ENCODE measurements around the gene FUT3. TPM values are rescaled to one million over a fixed set of nuclear protein-coding genes. Genes with fewer than 3 reads are reported as not detected.
"Not testable (repeated sequence)": the region's sequence is repeated elsewhere in the genome, so short reads cannot be mapped to it uniquely, and the experiment has no call there.

Gene FUT3
- total RNA-seq, 4 donors from 2014 or later: 0.76 to 3.8 (median 1.9) TPM

- no peak overlapping the region for H3K4me3 ChIP-seq (ENCODE audit: low read depth, poor library complexity, severe bottlenecking)
- intact Hi-C loops (cut with DNase I; ENCODE audit: low total_unique reads): no loop called here
- TF ChIP-seq POLR2A (IDR thresholded peaks at IDR 0.05): no peak
- TF ChIP-seq CTCF (IDR thresholded peaks at IDR 0.05): no peak
- 88 to 91% methylated on average over 6 to 8 of the region's 8 CpGs for WGBS, 2 donors
- no peak for DNase-seq (ENCODE audit: low spot score in 2 of 2)
Measured at GRCh38 chr19:5877427-5877826, 26.2 kb upstream of the FUT3 start.

DNA sequence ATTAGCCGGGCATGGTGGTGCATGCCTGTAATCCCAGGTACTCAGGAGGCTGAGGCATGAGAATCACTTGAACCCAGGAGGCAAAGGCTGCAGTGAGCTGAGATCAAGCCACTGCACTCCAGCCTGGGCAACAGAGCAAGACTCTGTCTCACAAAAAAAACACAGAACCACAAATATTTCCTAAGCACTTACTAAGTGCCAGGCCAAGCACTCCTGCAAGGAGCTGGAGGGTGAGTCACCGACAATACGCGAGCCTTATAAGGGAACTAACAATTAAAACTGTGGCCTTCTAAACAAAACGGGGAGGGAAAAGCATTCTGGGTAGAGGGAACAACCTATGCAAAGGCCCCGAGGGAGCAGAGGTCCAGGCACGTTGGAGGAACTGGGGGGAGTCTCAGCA lies 23.2 kb upstream of the FUT3 start:
- 70 to 82% methylated on average over 7 of the region's 7 CpGs for WGBS, 2 donors
- H3K4me3 ChIP-seq (ENCODE audit: low read depth, poor library complexity, severe bottlenecking); intact Hi-C loops (cut with DNase I; ENCODE audit: low total_unique reads); DNase-seq (ENCODE audit: low spot score in 2 of 2): not testable (repeated sequence)

GRCh38 chr19:5873617-5874199 lies 22.5 kb upstream of the FUT3 start:
- H3K4me3 ChIP-seq (ENCODE audit: low read depth, poor library complexity, severe bottlenecking): no peak overlapping the region
- 92 to 93% methylated on average over 12 of the region's 12 CpGs for WGBS, 2 donors
- no peak for DNase-seq (ENCODE audit: low spot score in 2 of 2)
- TF ChIP-seq POLR2A (IDR thresholded peaks at IDR 0.05): no peak
- no peak for TF ChIP-seq CTCF (IDR thresholded peaks at IDR 0.05)
- intact Hi-C loops (cut with DNase I; ENCODE audit: low total_unique reads): no loop called here

- no peak for DNase-seq (ENCODE audit: low spot score in 2 of 2)
- 76 to 82% methylated on average over 12 of the region's 12 CpGs for WGBS, 2 donors
- TF ChIP-seq POLR2A (IDR thresholded peaks at IDR 0.05) (no peak), CTCF (IDR thresholded peaks at IDR 0.05) (peak in 1 of 3 donors; percentile 37)
- intact Hi-C loops (cut with DNase I; ENCODE audit: low total_unique reads): no loop called here
- no peak overlapping the region for H3K4me3 ChIP-seq (ENCODE audit: low read depth, poor library complexity, severe bottlenecking)
Measured at GRCh38 chr19:5870986-5871394, 19.7 kb upstream of the FUT3 start.

- intact Hi-C loops (cut with DNase I; ENCODE audit: low total_unique reads): no loop called here
- H3K4me3 ChIP-seq (ENCODE audit: low read depth, poor library complexity, severe bottlenecking): no peak overlapping the region
- 82 to 91% methylated on average over 28 to 31 of the region's 31 CpGs for WGBS, 2 donors
- TF ChIP-seq POLR2A (IDR thresholded peaks at IDR 0.05) (no peak), CTCF (IDR thresholded peaks at IDR 0.05) (no peak)
- no peak for DNase-seq (ENCODE audit: low spot score in 2 of 2)
Measured at GRCh38 chr19:5867201-5868136, 16.2 kb upstream of the FUT3 start.

DNA sequence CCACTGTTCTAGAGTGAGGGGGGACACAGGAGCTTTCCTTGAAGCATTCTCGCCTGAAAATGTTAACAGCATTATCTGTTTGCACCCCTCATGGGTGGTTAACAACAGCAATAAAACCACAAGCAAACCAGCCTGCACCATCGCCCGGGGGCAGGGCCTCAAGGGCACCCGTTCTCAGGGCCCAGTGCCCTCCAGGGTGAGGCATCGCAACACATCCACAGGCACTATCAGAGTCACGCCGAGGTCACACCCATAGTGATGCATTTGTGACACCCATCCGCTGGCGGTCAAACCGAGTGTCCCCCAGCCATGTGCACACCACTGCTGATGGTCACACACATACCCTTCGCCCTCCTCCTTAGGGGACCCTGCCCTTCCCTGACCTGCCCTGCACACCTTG lies 14.5 kb upstream of the FUT3 start:
- TF ChIP-seq CTCF (IDR thresholded peaks at IDR 0.05) (no peak), POLR2A (IDR thresholded peaks at IDR 0.05) (no peak)
- DNase-seq (ENCODE audit: low spot score in 2 of 2): no peak
- intact Hi-C loops (cut with DNase I; ENCODE audit: low total_unique reads): no loop called here
- WGBS, 2 donors: 87 to 88% methylated on average over 8 to 11 of the region's 11 CpGs
- no peak overlapping the region for H3K4me3 ChIP-seq (ENCODE audit: low read depth, poor library complexity, severe bottlenecking)

All from lower leg skin (tissue), 4 donors.